Central memory CD8-positive, alpha-beta T cell (primary cell): ENCODE results near the gene SLC39A12.

Experiments used
- ATAC-seq: fragments of 150-1000 bp; cut with Tn5 transposase; replicated peaks from 2 replicates; pipeline ENCODE4 v1.10.0; 2022; ENCODE audit warnings: mild to moderate bottlenecking, moderate FRiP score, moderate number of reproducible peaks; ENCODE audit not compliant: poor library complexity, severe bottlenecking; ENCODE audit errors: extremely low read depth
- DNase-seq, 2 donors: peaks; one replicate each; pipeline ENCODE4 v3.0.0; 2021; ENCODE audit warnings: low spot score in 2 of 2
- H3K27ac Mint-ChIP-seq: one replicate; pipeline ENCODE4 v1.8.0; 2022; ENCODE audit warnings: low read depth, mild to moderate bottlenecking, moderate library complexity, mixed read lengths
- H3K27me3 Mint-ChIP-seq: one replicate; pipeline ENCODE4 v1.8.0; 2022; ENCODE audit warnings: mixed read lengths
- H3K36me3 Mint-ChIP-seq: one replicate; pipeline ENCODE4 v1.8.0; 2022; ENCODE audit warnings: mild to moderate bottlenecking, moderate library complexity, mixed read lengths; ENCODE audit not compliant: insufficient read depth
- H3K4me1 Mint-ChIP-seq: one replicate; pipeline ENCODE4 v1.8.0; 2022; ENCODE audit warnings: mixed read lengths
- H3K4me3 Mint-ChIP-seq: one replicate; pipeline ENCODE4 v1.8.0; 2022; ENCODE audit warnings: mild to moderate bottlenecking, moderate library complexity, mixed read lengths
- H3K9me3 Mint-ChIP-seq: one replicate; pipeline ENCODE4 v1.8.0; 2022; ENCODE audit warnings: mixed read lengths

The SLC39A12 gene

GRCh38 chr10:18020523-18020922, 68.8 kb downstream of the SLC39A12 start:
- H3K27ac Mint-ChIP-seq, result no peak overlapping the region
- no peaks in the 10 kb centered on the region for H3K36me3 Mint-ChIP-seq
- ATAC-seq (no peak), DNase-seq (no peak)
- H3K9me3 Mint-ChIP-seq, result peaks cover 29% of the 10 kb centered on the region
- H3K4me3 Mint-ChIP-seq, result no peak overlapping the region
- no peaks in the 10 kb centered on the region for H3K27me3 Mint-ChIP-seq
- H3K4me1 Mint-ChIP-seq, result no peaks in the 10 kb centered on the region

GRCh38 chr10:18021725-18022480, 70.2 kb downstream of the SLC39A12 start:
- Mint-ChIP-seq H3K27ac (no peak overlapping the region), H3K36me3 (no peaks in the 10 kb centered on the region), H3K9me3 (peaks cover 23% of the 10 kb centered on the region), H3K27me3 (no peaks in the 10 kb centered on the region), H3K4me3 (no peak overlapping the region), H3K4me1 (no peaks in the 10 kb centered on the region)
- ATAC-seq (no peak), DNase-seq (no peak)

GRCh38 chr10:18043148-18044006, 91.7 kb downstream of the SLC39A12 start:
- H3K9me3 Mint-ChIP-seq, result no peaks in the 10 kb centered on the region

GRCh38 chr10:18044976-18045720, 93.4 kb downstream of the SLC39A12 start:
- Mint-ChIP-seq H3K4me1 (no peaks in the 10 kb centered on the region), H3K27ac (no peak overlapping the region), H3K27me3 (peaks cover 8% of the 10 kb centered on the region), H3K36me3 (no peaks in the 10 kb centered on the region), H3K9me3 (no peaks in the 10 kb centered on the region), H3K4me3 (no peak overlapping the region)
- ATAC-seq (no peak), DNase-seq (no peak)

More at GRCh38 chr10:18043148-18044006, 91.7 kb downstream of the SLC39A12 start:
- Mint-ChIP-seq H3K36me3 (no peaks in the 10 kb centered on the region), H3K27ac (no peak overlapping the region), H3K27me3 (peaks cover 8% of the 10 kb centered on the region), H3K4me1 (no peaks in the 10 kb centered on the region), H3K4me3 (no peak overlapping the region)
- DNase-seq, result no peak
- ATAC-seq, result no peak

- Mint-ChIP-seq H3K4me3 (no peak overlapping the region), H3K36me3 (no peaks in the 10 kb centered on the region), H3K4me1 (no peaks in the 10 kb centered on the region), H3K27ac (no peak overlapping the region), H3K27me3 (no peaks in the 10 kb centered on the region), H3K9me3 (peaks cover 22% of the 10 kb centered on the region)
- ATAC-seq (no peak), DNase-seq (no peak)
These were observed 104.9 kb downstream of the SLC39A12 start for GRCh38 chr10:18056583-18056982.

- DNase-seq, result no peak
- peaks cover 22% of the 10 kb centered on the region for H3K9me3 Mint-ChIP-seq
- no peaks in the 10 kb centered on the region for H3K4me1 Mint-ChIP-seq
These were observed 108.3 kb downstream of the SLC39A12 start for GRCh38 chr10:18059826-18060559.

GRCh38 chr10:18066947-18067346, 115.2 kb downstream of the SLC39A12 start:
- no peak for DNase-seq
- Mint-ChIP-seq H3K36me3 (no peaks in the 10 kb centered on the region), H3K4me3 (no peak overlapping the region), H3K4me1 (no peaks in the 10 kb centered on the region), H3K27me3 (peaks cover 13% of the 10 kb centered on the region), H3K27ac (no peak overlapping the region), H3K9me3 (no peaks in the 10 kb centered on the region)
- no peak for ATAC-seq

More at GRCh38 chr10:18059826-18060559, 108.3 kb downstream of the SLC39A12 start:
- Mint-ChIP-seq H3K27me3 (no peaks in the 10 kb centered on the region), H3K4me3 (no peak overlapping the region), H3K27ac (no peak overlapping the region), H3K36me3 (no peaks in the 10 kb centered on the region)
- no peak for ATAC-seq

- H3K27ac Mint-ChIP-seq, result no peak overlapping the region
- peaks cover 17% of the 10 kb centered on the region for H3K27me3 Mint-ChIP-seq
- ATAC-seq (no peak), DNase-seq (no peak)
- H3K4me1 Mint-ChIP-seq, result no peaks in the 10 kb centered on the region
- no peak overlapping the region for H3K4me3 Mint-ChIP-seq
- H3K36me3 Mint-ChIP-seq, result no peaks in the 10 kb centered on the region
- H3K9me3 Mint-ChIP-seq, result no peaks in the 10 kb centered on the region
These were observed 116.7 kb downstream of the SLC39A12 start for GRCh38 chr10:18068401-18068800.

GRCh38 chr10:18071591-18071990, 119.9 kb downstream of the SLC39A12 start:
- Mint-ChIP-seq H3K4me1 (no peaks in the 10 kb centered on the region), H3K9me3 (no peaks in the 10 kb centered on the region), H3K27ac (no peak overlapping the region), H3K36me3 (no peaks in the 10 kb centered on the region), H3K27me3 (peaks cover 24% of the 10 kb centered on the region), H3K4me3 (no peak overlapping the region)
- DNase-seq (no peak), ATAC-seq (no peak)

GRCh38 chr10:18073314-18073713, 121.6 kb downstream of the SLC39A12 start:
- Mint-ChIP-seq H3K9me3 (no peaks in the 10 kb centered on the region), H3K36me3 (no peaks in the 10 kb centered on the region), H3K27me3 (peaks cover 24% of the 10 kb centered on the region), H3K4me3 (no peak overlapping the region), H3K4me1 (no peaks in the 10 kb centered on the region), H3K27ac (no peak overlapping the region)
- no peak for DNase-seq
- ATAC-seq, result no peak

GRCh38 chr10:18075881-18076280, 124.2 kb downstream of the SLC39A12 start:
- H3K36me3 Mint-ChIP-seq, result no peaks in the 10 kb centered on the region
- DNase-seq, result no peak
- H3K4me1 Mint-ChIP-seq, result no peaks in the 10 kb centered on the region
- no peak overlapping the region for H3K27ac Mint-ChIP-seq
- H3K27me3 Mint-ChIP-seq, result peaks cover 11% of the 10 kb centered on the region
- no peaks in the 10 kb centered on the region for H3K9me3 Mint-ChIP-seq
- no peak for ATAC-seq
- no peak overlapping the region for H3K4me3 Mint-ChIP-seq
